PC-9 (cell line): ENCODE data around the gene IL31. TPM values are rescaled to one million over a fixed set of nuclear protein-coding genes. Genes with fewer than 3 reads are reported as not detected.

Experiments used
- BruUV-seq: library from RNA; stranded (reverse); fragments of 400-500 nt; replicated peaks from 2 replicates; lab custom pipeline; 2021; lab: Mats Ljungman, UMichigan
- CTCF ChIA-PET: fragments of 300-600 bp; sonication (Branson Sonifier 250); formaldehyde crosslinking; loops from one replicate; lab custom pipeline; 2022; ENCODE audit warnings: antibody characterized with exemption; lab: Charles Lee
- POLR2A ChIA-PET: fragments of 300-600 bp; sonication (Branson Sonifier 250); formaldehyde crosslinking; loops from one replicate; lab custom pipeline; 2022; ENCODE audit warnings: antibody characterized with exemption; ENCODE audit not compliant: unreplicated experiment; lab: Charles Lee
- DNase-seq, 2 experiments: peaks; one replicate each; pipeline versions ENCODE4 v3.0.0 to v3.0.0-alpha.2; 2015 to 2022; ENCODE audit warnings: mixed read lengths in 1 of 2
- H2AFZ ChIP-seq: fragments of 200-600 bp; sonication (generic); 2 replicates; pipeline ENCODE4 v1.8.1; 2017; ENCODE audit warnings: antibody characterized with exemption
- H3F3A ChIP-seq: fragments of 200-600 bp; sonication (generic); 2 replicates; pipeline ENCODE4 v1.8.1; 2017; ENCODE audit warnings: antibody characterized with exemption, mild to moderate bottlenecking, low read depth; ENCODE audit not compliant: insufficient read depth
- H3K27ac ChIP-seq: fragments of 200-600 bp; sonication (generic); 2 replicates; pipeline ENCODE4 v1.6.1; 2016; ENCODE audit warnings: mixed run types
- H3K27me3 ChIP-seq: fragments of 200-600 bp; sonication (generic); 2 replicates; pipeline ENCODE4 v1.6.1; 2016; ENCODE audit warnings: low read depth, mixed run types; ENCODE audit not compliant: insufficient read depth
- H3K36me3 ChIP-seq: fragments of 200-600 bp; sonication (generic); 2 replicates; pipeline ENCODE4 v1.6.1; 2016; ENCODE audit warnings: low read depth, mixed run types
- H3K4me1 ChIP-seq: fragments of 200-600 bp; sonication (generic); replicated peaks from 2 replicates; pipeline ENCODE4 v1.6.1; 2016; ENCODE audit warnings: mixed run types; ENCODE audit not compliant: insufficient read depth
- H3K4me2 ChIP-seq: fragments of 200-600 bp; sonication (generic); 2 replicates; pipeline ENCODE4 v1.6.1; 2017; ENCODE audit warnings: mixed run types
- H3K4me3 ChIP-seq: fragments of 200-600 bp; sonication (generic); 2 replicates; pipeline ENCODE4 v1.6.1; 2016; ENCODE audit warnings: mixed run types
- H3K79me2 ChIP-seq: fragments of 200-600 bp; sonication (generic); 2 replicates; pipeline ENCODE4 v1.6.1; 2017; ENCODE audit warnings: low read depth, mixed run types
- H3K9me2 ChIP-seq: fragments of 200-600 bp; sonication (generic); 2 replicates; pipeline ENCODE4 v1.8.1; 2017; ENCODE audit warnings: mild to moderate bottlenecking; ENCODE audit not compliant: insufficient read depth
- H3K9me3 ChIP-seq: fragments of 200-600 bp; sonication (generic); 2 replicates; pipeline ENCODE4 v1.8.1; 2016; ENCODE audit warnings: low read depth; ENCODE audit not compliant: insufficient read depth
- H4K20me1 ChIP-seq: fragments of 200-600 bp; sonication (generic); 2 replicates; pipeline ENCODE4 v1.8.1; 2017; ENCODE audit not compliant: insufficient read depth
- CTCF ChIP-seq: fragments of 200-600 bp; sonication (generic); conservative IDR thresholded peaks from 2 replicates; pipeline ENCODE4 v1.6.1; 2017; ENCODE audit warnings: mixed run types, antibody characterized with exemption, mild to moderate bottlenecking, moderate library complexity
- EZH2 ChIP-seq: fragments of 200-600 bp; sonication (generic); IDR thresholded peaks from 2 replicates; pipeline ENCODE4 v1.8.0; 2017; ENCODE audit warnings: antibody characterized with exemption, low read depth
- intact Hi-C: fragments of 100-400 bp; cut with micrococcal nuclease; formaldehyde crosslinking; loops from one replicate; pipeline ENCODE4 v1.10.0; 2022; ENCODE audit not compliant: unreplicated experiment
- total RNA-seq: library from RNA; stranded (reverse); gene quantifications from 2 replicates; pipeline ENCODE4 v1.2.3, GENCODE V29; 2021

IL31 gene
- total RNA-seq, 1 experiment from 2014 or later = not detected

- CTCF ChIA-PET = interaction anchor here (0.6 to 1.1 kb wide), 2 partner anchors 19 to 51 kb away, joined by 5 to 9 read pairs; partner anchors contain the start of gene MLXIP
- Histone ChIP-seq H3K27me3 (no peaks in the 10 kb centered on the region), H4K20me1 (peaks cover 4% of the 10 kb centered on the region; the same call in 1 of the 2 replicates), H3K4me2 (peak overlapping the region; percentile 48), H3K9me2 (no peaks in the 10 kb centered on the region), H3K9me3 (no peaks in the 10 kb centered on the region), H3K4me1 (peaks cover 14% of the 10 kb centered on the region), H3K27ac (peak overlapping the region; percentile 40; the same call in 1 of the 2 replicates), H3K79me2 (peaks cover 14% of the 10 kb centered on the region), H3K4me3 (no peak overlapping the region), H3K36me3 (peaks cover 11% of the 10 kb centered on the region), H2AFZ (no peak overlapping the region), H3F3A (peaks cover 23% of the 10 kb centered on the region; the same call in 1 of the 2 replicates)
- TF ChIP-seq EZH2 (no peak), CTCF (no peak)
- POLR2A ChIA-PET = no interaction called here
- DNase-seq = peak; percentile 72 to 74
- intact Hi-C loops = loop anchor here (1.0 to 2.0 kb wide), 3 partner anchors 69 to 137 kb away; partner anchors contain the start of gene VPS33A
- BruUV-seq = no TSS peak
Observed at GRCh38 chr12:122130150-122130549, 43.9 kb downstream of the IL31 start.

GRCh38 chr12:122129131-122129530 lies 44.9 kb downstream of the IL31 start:
- Histone ChIP-seq H4K20me1 (peaks cover 4% of the 10 kb centered on the region; the same call in 1 of the 2 replicates), H3K4me1 (peaks cover 14% of the 10 kb centered on the region), H3K4me3 (no peak overlapping the region), H3K4me2 (no peak overlapping the region), H3K9me2 (no peaks in the 10 kb centered on the region), H3K27ac (no peak overlapping the region), H2AFZ (no peak overlapping the region), H3K27me3 (no peaks in the 10 kb centered on the region), H3K36me3 (peaks cover 11% of the 10 kb centered on the region), H3F3A (peaks cover 23% of the 10 kb centered on the region; the same call in 1 of the 2 replicates), H3K9me3 (no peaks in the 10 kb centered on the region), H3K79me2 (peaks cover 22% of the 10 kb centered on the region)
- no peak for TF ChIP-seq CTCF
- TF ChIP-seq EZH2 = no peak
- intact Hi-C loops = loop anchor here (10.0 kb wide), 1 partner anchor 204 kb away; no protein-coding TSS in a partner anchor
- CTCF ChIA-PET = no interaction called here
- no TSS peak for BruUV-seq
- POLR2A ChIA-PET = interaction anchor here (0.6 kb wide), 1 partner anchor 93 kb away, joined by 4 read pairs; no protein-coding TSS in a partner anchor
- no peak for DNase-seq

GRCh38 chr12:122128481-122128880 lies 45.5 kb downstream of the IL31 start:
- H3K4me3 ChIP-seq = no peak overlapping the region
- H3K4me2 ChIP-seq = no peak overlapping the region
- H4K20me1 ChIP-seq = peaks cover 8% of the 10 kb centered on the region; the same call in 1 of the 2 replicates
- no peak for DNase-seq
- no peaks in the 10 kb centered on the region for H3K9me2 ChIP-seq
- no peak overlapping the region for H2AFZ ChIP-seq
- TF ChIP-seq CTCF (no peak), EZH2 (no peak)
- peaks cover 11% of the 10 kb centered on the region for H3K36me3 ChIP-seq
- ChIA-PET POLR2A (interaction anchor here (0.6 kb wide), 1 partner anchor 92 kb away, joined by 4 read pairs; no protein-coding TSS in a partner anchor), CTCF (no interaction called here)
- no peaks in the 10 kb centered on the region for H3K9me3 ChIP-seq
- peaks cover 26% of the 10 kb centered on the region for H3K79me2 ChIP-seq
- no peaks in the 10 kb centered on the region for H3K27me3 ChIP-seq
- intact Hi-C loops = loop anchor here (10.0 kb wide), 1 partner anchor 204 kb away; no protein-coding TSS in a partner anchor
- no TSS peak for BruUV-seq
- H3K27ac ChIP-seq = no peak overlapping the region
- H3K4me1 ChIP-seq = peaks cover 17% of the 10 kb centered on the region
- H3F3A ChIP-seq = peaks cover 23% of the 10 kb centered on the region; the same call in 1 of the 2 replicates
